ENCODE measurements around the gene CD19.
"Not testable (repeated sequence)": the region's sequence is repeated elsewhere in the genome, so short reads cannot be mapped to it uniquely, and the experiment has no call there.

The CD19 gene

DNA sequence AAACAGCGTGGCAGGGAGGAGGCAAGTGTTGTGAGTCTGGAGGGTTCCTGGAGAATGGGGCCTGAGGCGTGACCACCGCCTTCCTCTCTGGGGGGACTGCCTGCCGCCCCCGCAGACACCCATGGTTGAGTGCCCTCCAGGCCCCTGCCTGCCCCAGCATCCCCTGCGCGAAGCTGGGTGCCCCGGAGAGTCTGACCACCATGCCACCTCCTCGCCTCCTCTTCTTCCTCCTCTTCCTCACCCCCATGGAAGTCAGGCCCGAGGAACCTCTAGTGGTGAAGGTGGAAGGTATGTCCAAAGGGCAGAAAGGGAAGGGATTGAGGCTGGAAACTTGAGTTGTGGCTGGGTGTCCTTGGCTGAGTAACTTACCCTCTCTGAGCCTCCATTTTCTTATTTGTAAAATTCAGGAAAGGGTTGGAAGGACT lies at the start of gene CD19:
Gene CD19 (plus strand): TSS at position 171 of the 425 bp plus-strand sequence. CDS start 30 bp downstream, at position 201.
- H3K4me3 ChIP-seq (ENCODE audit: low read depth, low read length) = no peak within 1 kb of the TSS

DNA sequence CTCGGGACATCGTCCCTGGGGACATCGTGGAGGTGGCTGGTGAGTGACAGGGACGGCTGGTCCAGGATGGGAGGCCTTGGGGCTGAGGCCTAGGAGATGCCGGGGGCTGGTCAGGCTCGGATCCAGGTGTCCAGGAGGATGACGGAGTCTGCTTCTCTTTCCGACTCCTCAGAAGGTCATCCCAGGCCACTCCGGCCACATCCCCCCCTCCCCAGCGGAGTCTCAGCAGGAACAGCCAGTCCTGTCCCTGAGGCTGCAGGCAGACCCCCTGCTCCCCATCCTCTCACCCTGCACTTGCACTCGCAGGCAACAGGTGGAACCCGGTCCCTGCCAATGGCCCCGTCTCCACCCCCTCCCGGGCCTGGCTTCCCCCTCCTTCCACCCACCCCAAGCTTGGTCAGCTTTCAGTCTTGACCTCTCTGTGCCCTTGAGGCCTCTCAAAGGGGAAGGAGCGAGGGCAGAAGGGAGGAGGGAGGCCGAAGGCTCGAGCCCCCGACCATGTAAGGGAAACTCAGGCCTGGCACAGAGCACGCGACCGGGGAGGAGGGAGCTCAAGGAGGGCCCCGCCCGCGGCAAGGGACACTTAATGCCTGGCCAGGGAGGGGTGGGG lies 49.1 kb upstream of the CD19 start:
- no peak overlapping the region for H3K4me3 ChIP-seq (ENCODE audit: low read depth, low read length)

DNA sequence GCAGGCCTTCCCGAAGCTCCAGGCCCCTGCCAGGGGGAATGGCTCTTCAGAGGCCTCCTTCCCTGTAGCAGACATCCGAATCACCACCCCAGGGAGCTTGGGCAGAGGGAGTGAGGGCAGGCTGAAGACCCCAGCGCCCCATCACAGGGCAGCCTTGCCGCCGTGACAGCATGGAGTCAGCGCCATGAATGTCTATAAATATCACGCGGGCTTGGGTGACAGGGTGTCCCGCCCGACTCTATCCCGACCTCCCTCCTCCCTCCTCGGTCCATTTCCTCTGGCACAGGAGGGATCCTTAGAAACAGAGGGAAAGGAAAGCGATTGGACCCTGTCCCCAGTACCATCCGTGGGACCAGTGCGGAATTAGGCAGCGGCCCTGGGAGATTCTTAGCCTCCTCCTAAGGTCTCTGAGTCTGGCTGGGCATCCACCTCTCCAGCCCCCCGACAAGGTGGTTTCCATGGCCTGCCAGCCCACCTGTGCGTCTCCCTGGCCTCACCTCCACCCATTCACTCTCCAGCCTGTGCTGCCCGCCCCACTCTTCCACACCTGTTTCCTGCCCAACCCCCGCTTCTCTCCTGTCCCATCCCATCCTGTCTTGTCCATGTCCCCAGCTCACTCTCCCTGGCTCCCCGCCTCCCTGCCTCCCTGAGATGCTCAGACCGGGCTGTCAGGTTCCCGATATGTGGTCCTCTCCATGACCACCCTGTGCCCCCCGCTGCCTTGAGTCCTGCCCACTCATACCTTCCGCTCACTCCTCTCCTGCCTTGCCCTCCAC lies 48.4 kb upstream of the CD19 start:
- no peak overlapping the region for H3K4me3 ChIP-seq (ENCODE audit: low read depth, low read length)

DNA sequence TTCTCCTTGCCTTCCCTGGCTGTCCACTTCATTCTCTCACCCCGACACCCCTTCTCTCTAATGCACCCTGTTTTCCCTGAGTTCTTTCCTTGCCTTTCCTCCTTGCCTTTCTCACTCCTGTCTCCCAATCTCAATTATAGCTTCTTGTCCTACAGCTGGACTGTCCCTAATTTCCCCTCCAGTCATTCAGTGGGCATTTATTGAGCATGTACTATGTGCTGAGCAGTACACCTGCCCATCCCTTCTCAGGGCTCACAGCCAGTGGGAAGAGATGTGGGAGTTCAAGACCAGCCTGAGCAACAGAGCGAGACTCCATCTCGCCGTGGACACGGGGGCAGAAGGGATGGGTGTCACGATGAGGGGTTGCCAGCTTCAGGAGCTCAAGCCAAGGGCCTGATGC lies 47.7 kb upstream of the CD19 start:
- H3K4me3 ChIP-seq (ENCODE audit: low read depth, low read length) = no peak overlapping the region

DNA sequence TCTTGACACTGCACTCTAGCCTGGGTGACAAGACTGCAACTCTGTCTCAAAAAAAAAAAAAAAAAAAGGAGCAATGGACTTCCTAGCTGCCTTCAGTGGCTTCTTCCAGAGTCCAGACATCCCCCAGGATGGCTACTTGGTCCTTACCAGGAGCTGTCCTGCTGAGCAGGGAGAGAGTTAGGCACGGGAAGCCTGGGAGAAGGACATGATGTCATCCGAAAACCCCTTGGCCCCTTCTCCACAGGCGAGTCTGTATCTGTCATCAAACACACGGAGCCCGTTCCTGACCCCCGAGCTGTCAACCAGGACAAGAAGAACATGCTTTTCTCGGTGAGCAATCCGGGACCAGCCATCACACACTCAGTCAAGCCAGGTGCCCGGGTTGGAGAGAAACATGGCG lies 44.8 kb upstream of the CD19 start:
- no peak overlapping the region for H3K4me3 ChIP-seq (ENCODE audit: low read depth, low read length)

DNA sequence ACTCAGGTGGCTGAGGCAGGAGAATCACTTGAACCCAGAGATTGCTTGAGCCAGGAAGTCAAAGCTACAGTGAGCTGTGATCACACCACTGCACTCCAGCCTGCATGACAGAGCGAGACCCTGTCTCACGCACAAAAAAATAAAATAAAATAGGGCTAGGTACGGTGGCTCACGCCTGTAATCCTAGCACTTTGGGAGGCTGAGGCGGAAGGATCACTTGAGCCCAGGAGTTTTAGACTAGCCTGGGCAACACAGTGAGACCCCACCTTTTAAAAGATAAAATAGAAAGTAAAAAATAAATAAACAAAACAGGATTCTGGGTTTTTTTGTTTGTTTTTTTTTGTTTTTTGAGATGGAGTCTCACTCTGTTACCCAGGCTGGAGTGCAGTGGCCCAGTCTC lies 41.4 kb upstream of the CD19 start:
- not testable (repeated sequence) for H3K4me3 ChIP-seq (ENCODE audit: low read depth, low read length)

DNA sequence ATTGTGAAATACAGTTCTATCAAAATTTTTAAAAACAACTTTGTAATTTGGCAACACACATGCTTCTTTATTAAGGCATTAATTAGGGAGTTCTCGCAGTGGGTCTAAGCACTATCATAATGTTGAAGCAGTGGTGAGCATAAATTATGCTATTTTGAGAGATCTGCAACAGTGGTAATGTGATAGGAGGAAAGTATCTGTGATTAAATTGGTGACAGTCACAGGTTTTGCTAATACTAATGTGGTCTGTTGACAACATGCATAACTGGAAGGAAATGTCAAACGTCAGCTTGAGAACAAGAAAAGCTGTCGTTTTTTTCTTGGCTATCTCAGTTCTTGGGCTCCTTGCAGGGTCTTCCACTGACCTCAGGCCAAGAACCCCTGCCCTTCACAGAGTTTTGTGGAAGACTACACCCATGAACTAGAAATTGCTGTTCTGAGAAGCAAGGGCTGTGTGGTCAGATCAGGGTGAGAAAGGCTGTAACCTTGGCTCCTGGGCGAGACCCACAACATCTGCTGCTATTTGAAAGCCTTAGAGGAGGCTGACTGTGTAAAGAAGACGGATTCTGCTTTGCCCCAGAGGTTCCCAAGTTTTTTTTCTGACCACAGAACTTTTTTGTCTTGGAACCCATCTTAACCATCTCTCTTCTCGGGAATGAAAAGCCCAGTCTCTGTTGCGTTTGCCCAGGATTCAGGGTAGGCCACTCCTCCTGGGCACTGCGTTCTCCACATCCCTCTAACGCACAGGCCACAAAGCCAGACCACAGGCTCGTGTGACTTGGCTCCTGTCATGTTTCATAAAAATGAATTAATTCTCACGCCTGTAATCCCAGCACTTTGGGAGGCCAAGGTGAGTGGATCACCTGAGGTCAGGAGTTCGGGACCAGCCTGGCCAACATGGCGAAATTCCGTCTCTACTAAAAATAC lies 39.5 kb upstream of the CD19 start:
- no peak overlapping the region for H3K4me3 ChIP-seq (ENCODE audit: low read depth, low read length)

DNA sequence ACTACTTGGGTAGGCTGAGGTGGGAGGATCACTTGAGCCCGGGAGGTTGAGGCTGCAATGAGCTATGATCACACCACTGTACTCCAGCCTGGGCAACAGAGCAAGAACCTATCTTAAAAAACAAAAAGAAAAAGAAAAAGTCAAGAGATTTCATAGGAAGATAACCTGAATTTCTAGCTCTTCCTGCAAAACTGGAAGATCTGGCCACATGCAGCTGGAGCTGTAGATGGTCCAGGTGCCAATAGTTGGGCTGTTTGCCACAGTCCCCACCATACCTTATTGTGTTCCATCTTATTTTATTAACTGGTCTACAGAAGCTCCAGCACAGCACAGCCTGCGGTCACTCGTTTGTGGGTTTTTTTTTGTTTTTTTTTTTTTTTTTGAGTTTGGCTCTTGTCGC lies 38.5 kb upstream of the CD19 start:
- no peak overlapping the region for H3K4me3 ChIP-seq (ENCODE audit: low read depth, low read length)

DNA sequence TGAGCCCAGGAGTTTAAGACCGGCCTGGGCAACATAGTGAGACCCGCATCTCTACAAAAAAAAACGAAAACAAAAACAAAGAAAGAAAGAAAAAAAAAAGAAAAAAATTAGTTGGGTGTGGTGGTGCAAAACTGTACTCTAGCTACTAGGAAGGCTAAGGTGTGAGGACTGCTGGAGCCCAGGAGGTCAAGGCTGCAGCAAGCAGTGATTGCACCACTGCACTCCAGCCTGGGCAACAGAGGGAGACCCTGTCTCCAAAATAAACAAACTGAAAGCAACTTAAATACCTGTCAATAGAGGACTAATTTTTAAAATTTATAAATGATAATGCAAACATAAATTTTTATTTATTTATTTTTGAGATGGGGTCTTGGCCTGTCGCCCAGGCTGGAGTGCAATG lies 36.2 kb upstream of the CD19 start:
- no peak overlapping the region for H3K4me3 ChIP-seq (ENCODE audit: low read depth, low read length)

DNA sequence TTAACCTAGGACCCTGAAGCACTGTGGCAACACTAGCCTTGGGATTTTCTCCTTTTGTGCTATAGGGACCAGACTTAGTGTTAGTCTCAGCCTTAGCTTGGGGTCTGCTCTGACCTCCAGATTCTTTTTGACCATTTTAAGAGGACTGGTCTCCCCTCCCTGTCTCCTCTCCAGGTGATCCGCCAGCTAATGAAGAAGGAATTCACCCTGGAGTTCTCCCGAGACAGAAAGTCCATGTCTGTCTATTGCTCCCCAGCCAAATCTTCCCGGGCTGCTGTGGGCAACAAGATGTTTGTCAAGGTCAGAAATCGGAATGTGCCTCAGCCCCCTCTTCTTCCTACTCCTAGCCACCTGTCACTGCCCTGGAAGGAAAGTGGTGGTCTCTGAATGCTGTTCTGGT lies 33.9 kb upstream of the CD19 start:
- H3K4me3 ChIP-seq (ENCODE audit: low read depth, low read length) = no peak overlapping the region

DNA sequence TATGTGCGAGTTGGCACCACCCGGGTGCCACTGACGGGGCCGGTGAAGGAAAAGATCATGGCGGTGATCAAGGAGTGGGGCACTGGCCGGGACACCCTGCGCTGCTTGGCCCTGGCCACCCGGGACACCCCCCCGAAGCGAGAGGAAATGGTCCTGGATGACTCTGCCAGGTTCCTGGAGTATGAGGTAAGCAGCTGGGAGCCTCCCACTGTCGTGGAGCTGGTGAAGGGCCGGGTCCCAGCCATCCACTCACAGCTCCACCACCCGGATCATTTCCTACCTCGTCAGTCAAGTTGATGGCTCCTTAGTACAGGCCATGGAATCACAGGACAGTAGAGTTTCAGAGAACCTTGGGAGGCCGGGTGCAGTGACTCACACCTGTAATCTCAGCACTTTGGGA lies 33.5 kb upstream of the CD19 start:
- H3K4me3 ChIP-seq (ENCODE audit: low read depth, low read length) = no peak overlapping the region

DNA sequence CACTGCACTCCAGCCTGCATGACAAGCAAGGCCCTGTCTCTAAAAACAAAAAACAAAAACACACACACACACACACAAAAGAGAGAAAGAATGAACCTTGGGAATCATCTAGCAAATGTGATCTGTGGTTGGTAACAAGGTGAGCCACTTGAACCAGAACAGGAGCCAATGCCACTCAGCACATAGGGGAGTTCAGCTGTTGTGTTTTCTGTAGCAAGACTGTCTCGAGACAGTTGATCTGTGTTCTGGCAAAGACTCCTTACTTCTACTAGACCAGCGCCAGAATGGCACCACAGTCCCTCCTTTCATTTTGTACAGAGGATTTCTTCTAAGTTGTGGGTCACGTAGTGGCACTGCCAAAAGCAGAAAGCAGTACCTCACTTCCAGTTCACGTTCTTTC lies 32.8 kb upstream of the CD19 start:
- no peak overlapping the region for H3K4me3 ChIP-seq (ENCODE audit: low read depth, low read length)

DNA sequence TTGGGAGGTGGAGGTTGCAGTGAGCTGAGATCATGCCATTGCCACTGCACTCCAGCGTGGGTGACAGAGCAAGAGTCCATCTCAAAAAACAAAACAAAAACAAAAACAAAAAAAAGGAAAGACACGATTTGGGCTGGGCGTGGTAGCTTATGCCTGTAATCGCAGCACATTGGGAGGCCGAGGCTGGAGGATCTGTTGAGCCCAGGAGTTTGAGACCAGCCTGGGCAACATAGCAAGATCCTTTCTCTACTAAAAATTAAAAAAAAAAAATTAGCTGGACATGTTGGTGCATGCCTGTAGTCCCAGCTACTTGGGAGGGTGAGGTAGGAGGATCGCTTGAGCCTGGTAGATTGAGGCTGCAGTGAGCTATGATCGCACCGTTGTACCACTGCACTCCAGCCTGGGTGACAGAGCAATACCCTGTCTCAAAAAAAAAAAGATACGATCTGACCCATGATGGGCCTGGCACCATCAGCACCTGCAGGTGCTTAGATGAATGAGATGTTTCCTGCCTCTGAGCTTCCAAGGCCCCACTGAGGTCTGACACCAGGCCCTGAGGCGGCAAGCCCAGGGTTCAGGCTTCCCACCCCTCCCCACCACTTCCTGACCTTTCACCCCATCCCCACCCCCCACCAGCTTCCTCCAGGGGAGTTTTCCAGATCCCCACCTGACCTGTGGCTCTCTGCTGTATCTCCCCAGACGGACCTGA lies 31.7 kb upstream of the CD19 start:
- H3K4me3 ChIP-seq (ENCODE audit: low read depth, low read length) = no peak overlapping the region

DNA sequence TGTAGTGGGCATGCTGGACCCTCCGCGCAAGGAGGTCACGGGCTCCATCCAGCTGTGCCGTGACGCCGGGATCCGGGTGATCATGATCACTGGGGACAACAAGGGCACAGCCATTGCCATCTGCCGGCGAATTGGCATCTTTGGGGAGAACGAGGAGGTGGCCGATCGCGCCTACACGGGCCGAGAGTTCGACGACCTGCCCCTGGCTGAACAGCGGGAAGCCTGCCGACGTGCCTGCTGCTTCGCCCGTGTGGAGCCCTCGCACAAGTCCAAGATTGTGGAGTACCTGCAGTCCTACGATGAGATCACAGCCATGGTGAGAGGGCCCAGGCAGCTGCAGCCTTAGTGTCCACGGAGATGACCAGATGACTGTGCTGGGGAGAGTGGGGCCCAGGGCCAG lies 31.2 kb upstream of the CD19 start:
- no peak overlapping the region for H3K4me3 ChIP-seq (ENCODE audit: low read depth, low read length)

DNA sequence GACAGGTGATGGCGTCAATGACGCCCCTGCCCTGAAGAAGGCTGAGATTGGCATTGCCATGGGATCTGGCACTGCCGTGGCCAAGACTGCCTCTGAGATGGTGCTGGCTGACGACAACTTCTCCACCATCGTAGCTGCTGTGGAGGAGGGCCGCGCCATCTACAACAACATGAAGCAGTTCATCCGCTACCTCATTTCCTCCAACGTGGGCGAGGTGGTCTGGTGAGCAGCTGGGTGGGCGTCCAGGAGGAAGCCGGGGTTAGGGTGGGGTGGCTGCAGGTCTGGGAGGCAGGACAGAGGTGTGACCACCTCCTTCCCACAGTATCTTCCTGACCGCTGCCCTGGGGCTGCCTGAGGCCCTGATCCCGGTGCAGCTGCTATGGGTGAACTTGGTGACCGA lies 29.9 kb upstream of the CD19 start:
- no peak overlapping the region for H3K4me3 ChIP-seq (ENCODE audit: low read depth, low read length)

DNA sequence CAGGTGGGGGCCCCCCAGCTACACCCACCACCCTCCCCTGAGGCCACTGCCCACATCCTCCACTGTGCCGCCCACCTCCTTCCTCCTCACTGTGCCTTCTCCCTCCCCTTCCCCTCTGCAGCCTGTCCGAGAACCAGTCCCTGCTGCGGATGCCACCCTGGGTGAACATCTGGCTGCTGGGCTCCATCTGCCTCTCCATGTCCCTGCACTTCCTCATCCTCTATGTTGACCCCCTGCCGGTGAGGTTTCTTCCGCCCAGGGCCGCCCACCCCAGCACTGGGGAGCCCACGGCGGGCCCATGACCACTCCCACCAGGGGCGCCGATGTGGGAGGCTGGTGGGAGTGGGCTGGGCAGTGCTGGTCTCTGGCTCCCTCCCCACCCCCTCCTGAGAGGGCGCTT lies 28.9 kb upstream of the CD19 start:
- H3K4me3 ChIP-seq (ENCODE audit: low read depth, low read length) = no peak overlapping the region

DNA sequence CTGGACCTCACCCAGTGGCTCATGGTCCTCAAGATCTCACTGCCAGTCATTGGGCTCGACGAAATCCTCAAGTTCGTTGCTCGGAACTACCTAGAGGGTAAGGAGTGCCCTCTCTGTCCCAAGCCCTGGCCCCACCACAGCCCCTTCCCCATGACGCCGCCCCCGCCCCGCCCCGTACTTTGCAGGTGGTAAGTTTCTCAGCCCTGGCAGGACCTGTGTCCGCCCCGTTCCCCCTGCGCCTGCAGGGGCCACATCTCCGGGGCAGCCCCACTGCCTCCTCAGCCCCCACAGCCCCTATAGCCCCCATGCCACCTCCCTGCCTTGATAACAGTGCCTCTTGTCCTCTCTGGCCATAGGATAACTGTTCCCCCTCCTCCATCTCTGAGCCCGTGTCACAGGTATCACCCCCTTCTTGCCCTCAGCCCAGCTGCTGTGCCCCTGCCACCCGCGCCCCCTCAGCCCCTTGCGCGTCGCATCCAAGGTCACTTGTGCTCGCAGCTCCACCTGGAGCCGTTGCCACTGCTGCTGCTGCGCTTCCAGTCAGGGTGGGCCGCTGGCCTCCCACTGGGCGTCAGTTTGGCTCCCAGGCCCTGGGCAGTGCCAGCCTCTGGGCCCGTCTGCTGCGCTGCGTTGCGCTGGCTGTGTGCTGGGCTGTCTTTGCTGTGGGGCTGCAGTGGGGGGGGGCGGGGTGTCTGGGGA lies 28.3 kb upstream of the CD19 start:
- H3K4me3 ChIP-seq (ENCODE audit: low read depth, low read length) = no peak overlapping the region

DNA sequence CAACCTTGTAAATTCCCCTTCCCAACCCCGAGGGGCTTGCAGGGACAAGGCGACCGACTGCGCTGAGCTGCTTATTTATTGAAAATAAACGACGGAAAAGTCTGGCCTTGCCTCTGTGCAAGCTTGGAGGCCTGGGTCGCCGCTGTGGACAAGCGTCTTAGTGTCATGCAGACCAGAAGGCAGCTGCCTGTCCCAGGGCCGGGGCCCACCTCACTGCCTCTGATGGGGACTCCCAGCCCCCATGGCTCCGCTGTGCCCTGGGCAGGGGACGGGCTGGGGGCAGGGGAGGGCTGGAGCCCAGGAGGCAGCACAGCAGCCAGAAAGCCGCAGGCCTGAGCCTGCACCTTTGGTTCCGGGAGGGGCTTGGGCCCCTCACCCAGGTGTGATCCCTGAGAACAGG lies 27.4 kb upstream of the CD19 start:
- no peak overlapping the region for H3K4me3 ChIP-seq (ENCODE audit: low read depth, low read length)

DNA sequence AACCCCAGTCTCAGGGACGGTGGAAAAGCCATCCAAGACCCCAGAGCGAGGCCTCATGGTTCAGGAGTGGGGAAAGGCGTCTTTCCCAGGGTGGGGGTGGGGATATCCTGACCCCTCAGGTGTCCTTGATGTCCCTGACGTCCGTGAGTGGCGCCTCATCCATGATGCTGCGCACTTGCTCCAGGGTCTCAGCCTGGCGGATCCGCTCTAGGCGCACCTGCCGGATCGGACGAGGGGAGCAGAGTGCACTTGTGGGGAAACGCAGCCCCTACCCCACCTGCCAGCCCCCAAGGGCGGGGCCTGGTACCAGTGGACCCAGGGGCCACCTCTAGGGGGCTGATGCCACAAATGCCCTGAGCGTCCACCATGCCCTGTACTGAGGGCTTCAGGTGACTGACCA lies 26.9 kb upstream of the CD19 start:
- H3K4me3 ChIP-seq (ENCODE audit: low read depth, low read length) = no peak overlapping the region

DNA sequence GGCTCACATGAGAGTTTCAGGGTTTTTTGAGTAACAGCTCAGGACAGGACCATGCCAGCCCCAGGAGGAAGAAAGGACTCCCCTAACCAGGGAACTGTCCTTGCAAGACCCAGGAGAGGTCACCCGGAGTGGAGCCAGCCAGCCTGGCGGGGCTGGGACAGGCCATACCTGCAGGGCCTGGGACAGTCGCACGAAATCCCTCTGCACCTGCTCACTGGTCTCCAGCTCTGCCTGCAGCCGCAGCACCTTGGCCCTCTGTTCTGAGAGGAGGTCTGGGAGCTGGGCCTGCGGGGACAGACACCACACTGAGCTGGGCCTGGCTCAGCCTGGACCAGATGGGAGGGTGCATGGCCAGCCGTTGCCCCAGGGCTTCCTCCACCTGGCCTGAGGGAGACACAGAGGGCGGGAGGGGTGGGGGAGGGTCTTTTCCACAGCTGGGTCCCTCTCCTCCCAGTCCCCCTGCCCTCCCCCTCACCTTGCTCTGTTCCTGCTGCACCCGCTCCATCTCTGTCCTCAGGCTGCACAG lies 26.5 kb upstream of the CD19 start:
- H3K4me3 ChIP-seq (ENCODE audit: low read depth, low read length) = no peak overlapping the region

Measured in iPS-11a (cell line).